Endodermal cell (in vitro differentiated cells): ENCODE results near the gene DUS1L. TPM values are rescaled to one million over a fixed set of nuclear protein-coding genes. Genes with fewer than 3 reads are reported as not detected.

Experiments
- DNase-seq: peaks from one replicate; pipeline ENCODE4 v3.0.0-alpha.2; 2017
- H3K27ac ChIP-seq: 2 replicates; pipeline ENCODE4 v1.5.1; 2013; ENCODE audit warnings: mild to moderate bottlenecking, low read depth, low read length, moderate library complexity
- H3K27me3 ChIP-seq: 2 replicates; pipeline ENCODE4 v1.6.1; 2013; ENCODE audit warnings: mild to moderate bottlenecking, low read length, moderate library complexity; ENCODE audit not compliant: insufficient read depth, control insufficient read depth, poor library complexity, severe bottlenecking
- H3K36me3 ChIP-seq: 2 replicates; pipeline ENCODE4 v1.7.0; 2013; ENCODE audit warnings: mild to moderate bottlenecking, low read length, moderate library complexity; ENCODE audit not compliant: control insufficient read depth, insufficient read depth
- H3K4me1 ChIP-seq: one replicate; pipeline ENCODE4 v1.7.0; 2013; ENCODE audit warnings: low read length; ENCODE audit not compliant: control insufficient read depth, insufficient read depth
- H3K4me3 ChIP-seq: 2 replicates; pipeline ENCODE4 v1.5.1; 2013; ENCODE audit warnings: mild to moderate bottlenecking, low read length, moderate library complexity
- H3K9ac ChIP-seq: 2 replicates; pipeline ENCODE4 v1.6.1; 2013; ENCODE audit warnings: mild to moderate bottlenecking, low read length, moderate library complexity; ENCODE audit not compliant: poor library complexity, severe bottlenecking; ENCODE audit errors: extremely low read depth
- H3K9me3 ChIP-seq: 2 replicates; pipeline ENCODE4 v1.6.1; 2013; ENCODE audit warnings: mild to moderate bottlenecking, low read length, moderate library complexity; ENCODE audit not compliant: control insufficient read depth
- H3K27ac Mint-ChIP-seq: 2 replicates; pipeline ENCODE4 v1.8.0; 2020; ENCODE audit warnings: mixed read lengths
- H3K27me3 Mint-ChIP-seq: 2 replicates; pipeline ENCODE4 v1.8.0; 2021; ENCODE audit warnings: mild to moderate bottlenecking, mixed read lengths; ENCODE audit not compliant: insufficient read depth
- H3K36me3 Mint-ChIP-seq: 2 replicates; pipeline ENCODE4 v1.8.0; 2020; ENCODE audit warnings: low read depth, mixed read lengths
- H3K4me1 Mint-ChIP-seq: 2 replicates; pipeline ENCODE4 v1.8.0; 2020; ENCODE audit warnings: mixed read lengths
- H3K4me3 Mint-ChIP-seq: 2 replicates; pipeline ENCODE4 v1.8.0; 2020; ENCODE audit warnings: mild to moderate bottlenecking, moderate library complexity, mixed read lengths
- H3K9me3 Mint-ChIP-seq: 2 replicates; pipeline ENCODE4 v1.8.0; 2020; ENCODE audit warnings: mild to moderate bottlenecking, mixed read lengths
- WGBS, 2 experiments: methylation state at CpG; one replicate each; pipeline versions ENCODE4 v1.1.5 to v1.1.7; 2013; ENCODE audit warnings: missing lambda C conversion rate in 2 of 2, mixed read lengths in 1 of 2; ENCODE audit not compliant: insufficient coverage in 1 of 2, insufficient read length in 1 of 2; 5-methylcytosine and 5-hydroxymethylcytosine counted together
- total RNA-seq, 2 donors: library from RNA; stranded (reverse); fragmentation: NEBNext Ultra II Directional in 1 of 2; extraction: Animal tissue kit (Norgen Biotek cat#: 25700) in 1 of 2; gene quantifications; 2 replicates in 1 of 2; 3 replicates in 1 of 2; pipeline ENCODE4 v1.2.1, GENCODE V29; 2021
- TF ChIP-seq, protein P1 (sequence below): fragments of 200-600 bp; sonication (generic); conservative IDR thresholded peaks from 2 replicates; pipeline ENCODE4 v1.5.0; 2021; ENCODE audit warnings: antibody characterized with exemption, mild to moderate bottlenecking

DUS1L gene
- total RNA-seq, 2 donors from 2014 or later, result 85.3 to 108 TPM

GRCh38 chr17:82083533-82084359 lies 18.1 kb upstream of the DUS1L start:
- Histone ChIP-seq H3K9ac (no peak overlapping the region), H3K4me3 (no peak overlapping the region), H3K27ac (no peak overlapping the region), H3K27me3 (no peaks in the 10 kb centered on the region), H3K4me1 (no peaks in the 10 kb centered on the region), H3K9me3 (no peaks in the 10 kb centered on the region), H3K36me3 (peaks cover 43% of the 10 kb centered on the region)
- Mint-ChIP-seq H3K27ac (no peak overlapping the region), H3K36me3 (peaks cover 35% of the 10 kb centered on the region), H3K27me3 (no peaks in the 10 kb centered on the region), H3K9me3 (no peaks in the 10 kb centered on the region), H3K4me1 (no peaks in the 10 kb centered on the region), H3K4me3 (no peak overlapping the region)
- DNase-seq, result no peak
- WGBS, 2 experiments, result 95 to 98% methylated on average over 45 to 55 of the region's 55 CpGs
- TF ChIP-seq, protein P1, sequence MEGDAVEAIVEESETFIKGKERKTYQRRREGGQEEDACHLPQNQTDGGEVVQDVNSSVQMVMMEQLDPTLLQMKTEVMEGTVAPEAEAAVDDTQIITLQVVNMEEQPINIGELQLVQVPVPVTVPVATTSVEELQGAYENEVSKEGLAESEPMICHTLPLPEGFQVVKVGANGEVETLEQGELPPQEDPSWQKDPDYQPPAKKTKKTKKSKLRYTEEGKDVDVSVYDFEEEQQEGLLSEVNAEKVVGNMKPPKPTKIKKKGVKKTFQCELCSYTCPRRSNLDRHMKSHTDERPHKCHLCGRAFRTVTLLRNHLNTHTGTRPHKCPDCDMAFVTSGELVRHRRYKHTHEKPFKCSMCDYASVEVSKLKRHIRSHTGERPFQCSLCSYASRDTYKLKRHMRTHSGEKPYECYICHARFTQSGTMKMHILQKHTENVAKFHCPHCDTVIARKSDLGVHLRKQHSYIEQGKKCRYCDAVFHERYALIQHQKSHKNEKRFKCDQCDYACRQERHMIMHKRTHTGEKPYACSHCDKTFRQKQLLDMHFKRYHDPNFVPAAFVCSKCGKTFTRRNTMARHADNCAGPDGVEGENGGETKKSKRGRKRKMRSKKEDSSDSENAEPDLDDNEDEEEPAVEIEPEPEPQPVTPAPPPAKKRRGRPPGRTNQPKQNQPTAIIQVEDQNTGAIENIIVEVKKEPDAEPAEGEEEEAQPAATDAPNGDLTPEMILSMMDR, result no peak

DNA sequence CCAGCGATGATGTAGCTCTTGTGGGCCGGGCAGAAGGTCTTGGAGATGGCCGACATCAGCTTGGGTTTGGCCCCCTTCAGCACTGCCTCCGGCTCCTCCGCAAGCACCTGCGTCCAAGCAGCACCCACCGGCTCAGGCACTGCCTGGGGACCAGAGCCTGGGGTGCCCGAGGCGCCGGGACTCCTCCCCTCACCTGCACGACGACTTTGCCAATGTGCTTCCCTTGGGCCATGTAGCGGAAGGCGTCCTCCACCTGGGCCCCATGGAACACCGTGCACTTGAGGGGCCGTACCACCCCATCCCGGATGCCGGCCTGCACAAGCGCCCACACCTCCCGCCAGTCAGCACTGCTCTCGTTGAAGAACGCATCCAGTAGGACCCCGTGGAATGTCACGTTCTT lies 17.4 kb upstream of the DUS1L start:
- TF ChIP-seq, protein P1, result no peak
- peaks cover 41% of the 10 kb centered on the region for H3K36me3 ChIP-seq
- H3K4me3 ChIP-seq, result no peak overlapping the region
- no peak overlapping the region for H3K9ac ChIP-seq
- Mint-ChIP-seq H3K27ac (no peak overlapping the region), H3K9me3 (no peaks in the 10 kb centered on the region), H3K36me3 (peaks cover 35% of the 10 kb centered on the region), H3K4me3 (no peak overlapping the region), H3K27me3 (no peaks in the 10 kb centered on the region), H3K4me1 (no peaks in the 10 kb centered on the region)
- H3K4me1 ChIP-seq, result no peaks in the 10 kb centered on the region
- 95 to 96% methylated on average over 24 of the region's 24 CpGs for WGBS, 2 experiments
- no peak for DNase-seq
- H3K9me3 ChIP-seq, result no peaks in the 10 kb centered on the region
- no peak overlapping the region for H3K27ac ChIP-seq
- no peaks in the 10 kb centered on the region for H3K27me3 ChIP-seq

DNA sequence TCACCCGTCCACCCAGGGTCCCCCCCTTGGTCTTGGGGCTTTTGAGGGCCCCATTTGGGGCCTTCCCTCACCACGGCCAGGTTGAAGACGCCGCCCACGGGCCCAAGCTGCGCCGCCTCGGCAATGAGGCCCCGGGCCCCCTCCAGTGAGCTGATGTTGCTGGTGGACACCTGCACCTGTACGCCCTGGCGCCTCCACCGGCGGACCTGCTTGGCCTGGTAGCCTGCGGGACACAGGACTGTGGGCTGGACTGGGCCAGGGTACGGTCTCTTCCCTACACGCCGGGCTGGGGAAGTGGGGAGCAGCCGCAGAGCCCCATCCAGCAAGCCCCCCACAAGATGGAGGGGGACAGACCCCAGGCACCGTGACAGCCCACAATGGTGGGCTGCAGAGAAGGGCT lies 16.9 kb upstream of the DUS1L start:
- Histone ChIP-seq H3K4me1 (no peaks in the 10 kb centered on the region), H3K9ac (no peak overlapping the region), H3K27me3 (no peaks in the 10 kb centered on the region), H3K9me3 (no peaks in the 10 kb centered on the region), H3K36me3 (peaks cover 36% of the 10 kb centered on the region), H3K4me3 (no peak overlapping the region), H3K27ac (no peak overlapping the region)
- TF ChIP-seq, protein P1, result no peak
- H3K4me3 Mint-ChIP-seq, result no peak overlapping the region
- H3K27ac Mint-ChIP-seq, result no peak overlapping the region
- no peaks in the 10 kb centered on the region for H3K27me3 Mint-ChIP-seq
- H3K4me1 Mint-ChIP-seq, result no peaks in the 10 kb centered on the region
- H3K36me3 Mint-ChIP-seq, result peaks cover 33% of the 10 kb centered on the region
- 96 to 100% methylated on average over 14 to 19 of the region's 19 CpGs for WGBS, 2 experiments
- H3K9me3 Mint-ChIP-seq, result no peaks in the 10 kb centered on the region
- no peak for DNase-seq
